HEK293T (cell line): ENCODE measurements around the gene KIF26B.

ENCODE experiments used
- BHLHE40 ChIP-seq: fragments of 450-650 bp; IDR thresholded peaks from 2 replicates; pipeline ENCODE4 v1.6.1; 2016; ENCODE audit warnings: mild to moderate bottlenecking, moderate library complexity, borderline replicate concordance
- CTBP1 ChIP-seq: fragments of 450-650 bp; IDR thresholded peaks from 2 replicates; pipeline ENCODE4 v1.6.1; 2016; ENCODE audit warnings: borderline replicate concordance
- ELF4 ChIP-seq: fragments of 450-650 bp; IDR thresholded peaks from 2 replicates; pipeline ENCODE4 v1.6.1; 2017; ENCODE audit warnings: antibody characterized with exemption
- FOXK2 ChIP-seq: fragments of 450-650 bp; IDR thresholded peaks from 2 replicates; pipeline ENCODE4 v1.6.1; 2016; ENCODE audit warnings: mild to moderate bottlenecking
- FOXM1 ChIP-seq: fragments of 450-650 bp; IDR thresholded peaks from 2 replicates; pipeline ENCODE4 v1.6.1; 2017; ENCODE audit warnings: mild to moderate bottlenecking, borderline replicate concordance
- HDGF ChIP-seq: fragments of 450-650 bp; IDR thresholded peaks from 2 replicates; pipeline ENCODE4 v1.6.1; 2017; ENCODE audit warnings: antibody characterized with exemption, borderline replicate concordance
- L3MBTL2 ChIP-seq: fragments of 450-650 bp; conservative IDR thresholded peaks from 2 replicates; pipeline ENCODE4 v1.6.1; 2016; ENCODE audit warnings: mild to moderate bottlenecking
- SP1 ChIP-seq: fragments of 450-650 bp; IDR thresholded peaks from 2 replicates; pipeline ENCODE4 v1.6.1; 2017
- SUZ12 ChIP-seq: fragments of 450-650 bp; IDR thresholded peaks from 2 replicates; pipeline ENCODE4 v1.6.1; 2016; ENCODE audit warnings: mild to moderate bottlenecking
- TARDBP ChIP-seq: fragments of 450-650 bp; IDR thresholded peaks from 2 replicates; pipeline ENCODE4 v1.6.1; 2016
- ZNF384 ChIP-seq: fragments of 450-650 bp; IDR thresholded peaks from 2 replicates; pipeline ENCODE4 v1.6.1; 2016
- TF ChIP-seq, protein P1 (sequence below): fragments of 450-650 bp; IDR thresholded peaks from 2 replicates; pipeline ENCODE4 v1.6.1; 2016

DNA sequence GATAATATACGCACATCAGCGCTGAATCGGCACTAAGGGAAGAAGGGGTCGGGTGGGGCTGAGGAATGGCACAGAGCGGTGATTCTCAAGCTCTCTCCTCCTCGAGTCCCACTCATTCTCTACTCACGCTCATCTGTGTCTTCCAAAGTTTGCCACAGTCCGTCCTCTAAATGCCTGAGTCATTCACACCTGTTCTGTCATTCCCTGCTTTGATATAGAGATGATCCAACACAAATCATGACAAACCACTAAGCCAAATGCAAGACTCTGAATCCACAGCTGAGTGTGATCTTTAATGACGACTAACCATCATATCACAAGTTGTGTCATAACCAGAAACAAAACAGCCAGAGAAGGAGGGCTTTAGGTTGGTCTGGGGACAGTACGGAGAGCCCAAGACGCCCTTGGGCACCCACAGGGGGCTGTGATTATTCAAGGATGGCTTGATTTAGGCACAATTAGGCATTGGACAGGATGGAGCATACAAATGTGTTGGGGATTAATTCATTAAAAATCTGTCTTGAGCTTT, 501.5 kb downstream of the KIF26B start:
- no peak for TF ChIP-seq FOXM1
- no peak for TF ChIP-seq SP1
- TF ChIP-seq SUZ12 = no peak
- no peak for TF ChIP-seq BHLHE40
- TF ChIP-seq TARDBP = no peak
- TF ChIP-seq FOXK2 = no peak
- no peak for TF ChIP-seq CTBP1
- TF ChIP-seq HDGF = no peak
- TF ChIP-seq, protein P1, sequence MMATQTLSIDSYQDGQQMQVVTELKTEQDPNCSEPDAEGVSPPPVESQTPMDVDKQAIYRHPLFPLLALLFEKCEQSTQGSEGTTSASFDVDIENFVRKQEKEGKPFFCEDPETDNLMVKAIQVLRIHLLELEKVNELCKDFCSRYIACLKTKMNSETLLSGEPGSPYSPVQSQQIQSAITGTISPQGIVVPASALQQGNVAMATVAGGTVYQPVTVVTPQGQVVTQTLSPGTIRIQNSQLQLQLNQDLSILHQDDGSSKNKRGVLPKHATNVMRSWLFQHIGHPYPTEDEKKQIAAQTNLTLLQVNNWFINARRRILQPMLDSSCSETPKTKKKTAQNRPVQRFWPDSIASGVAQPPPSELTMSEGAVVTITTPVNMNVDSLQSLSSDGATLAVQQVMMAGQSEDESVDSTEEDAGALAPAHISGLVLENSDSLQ = no peak
- no peak for TF ChIP-seq L3MBTL2
- no peak for TF ChIP-seq ELF4
- TF ChIP-seq ZNF384 = no peak
